Right hindlimb (tissue), 1 donor: ENCODE measurements around the gene CYB561D2.
"Not testable (repeated sequence)": the region's sequence is repeated elsewhere in the genome, so short reads cannot be mapped to it uniquely, and the experiment has no call there.

Experiments used
- DNase-seq: peaks from one replicate; pipeline ENCODE4 v3.0.0-alpha.2; 2018

Gene CYB561D2, protein sequence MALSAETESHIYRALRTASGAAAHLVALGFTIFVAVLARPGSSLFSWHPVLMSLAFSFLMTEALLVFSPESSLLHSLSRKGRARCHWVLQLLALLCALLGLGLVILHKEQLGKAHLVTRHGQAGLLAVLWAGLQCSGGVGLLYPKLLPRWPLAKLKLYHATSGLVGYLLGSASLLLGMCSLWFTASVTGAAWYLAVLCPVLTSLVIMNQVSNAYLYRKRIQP

DNA sequence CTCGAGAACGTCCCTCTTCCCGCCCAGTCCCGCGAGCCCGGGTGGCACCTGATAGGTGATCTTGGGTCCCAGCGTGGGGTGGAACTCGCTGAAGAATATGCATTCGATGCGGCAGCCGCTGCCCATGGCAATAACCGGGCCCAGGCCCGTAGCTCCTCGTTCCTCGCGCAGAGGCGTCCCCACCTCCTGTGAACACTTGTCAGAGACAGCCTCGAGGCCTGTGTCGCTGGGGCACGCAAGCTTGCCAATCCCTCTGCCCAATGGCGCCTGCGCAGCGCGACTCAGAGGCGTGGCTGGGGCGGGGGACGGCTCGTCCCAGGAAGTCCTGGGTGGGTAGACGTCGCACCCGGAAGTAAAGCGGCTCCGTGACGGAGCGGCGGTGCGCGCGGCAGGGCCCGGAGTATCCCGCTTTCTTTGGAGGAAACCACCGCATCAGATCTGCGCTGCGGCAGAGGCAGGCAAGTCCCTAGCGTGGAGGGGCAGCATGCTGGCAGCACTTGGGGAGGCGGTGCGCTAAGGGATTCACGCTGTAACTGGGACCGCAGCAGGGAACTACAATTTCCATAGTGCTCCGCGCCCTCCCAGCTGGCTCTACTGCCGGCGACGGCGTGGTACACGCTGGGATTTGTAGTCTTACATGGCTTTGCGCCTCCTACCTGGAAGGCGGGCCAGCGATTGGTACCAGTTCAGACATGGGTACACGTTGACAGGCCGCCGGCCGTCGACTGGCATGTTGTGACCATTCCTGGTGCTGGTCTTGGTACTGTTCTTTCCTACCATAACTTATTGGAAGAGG is at the start of gene CYB561D2, which contains the start of gene NPRL2:
CYB561D2 (plus strand) TSS at position 336 of the 796 bp plus-strand sequence. CDS start 572 bp downstream, outside the sequence.
NPRL2 (minus strand) TSS at position 249 of the 796 bp plus-strand sequence; CDS start at position 126, 123 bp downstream.
- peak; percentile 97 for DNase-seq

DNA sequence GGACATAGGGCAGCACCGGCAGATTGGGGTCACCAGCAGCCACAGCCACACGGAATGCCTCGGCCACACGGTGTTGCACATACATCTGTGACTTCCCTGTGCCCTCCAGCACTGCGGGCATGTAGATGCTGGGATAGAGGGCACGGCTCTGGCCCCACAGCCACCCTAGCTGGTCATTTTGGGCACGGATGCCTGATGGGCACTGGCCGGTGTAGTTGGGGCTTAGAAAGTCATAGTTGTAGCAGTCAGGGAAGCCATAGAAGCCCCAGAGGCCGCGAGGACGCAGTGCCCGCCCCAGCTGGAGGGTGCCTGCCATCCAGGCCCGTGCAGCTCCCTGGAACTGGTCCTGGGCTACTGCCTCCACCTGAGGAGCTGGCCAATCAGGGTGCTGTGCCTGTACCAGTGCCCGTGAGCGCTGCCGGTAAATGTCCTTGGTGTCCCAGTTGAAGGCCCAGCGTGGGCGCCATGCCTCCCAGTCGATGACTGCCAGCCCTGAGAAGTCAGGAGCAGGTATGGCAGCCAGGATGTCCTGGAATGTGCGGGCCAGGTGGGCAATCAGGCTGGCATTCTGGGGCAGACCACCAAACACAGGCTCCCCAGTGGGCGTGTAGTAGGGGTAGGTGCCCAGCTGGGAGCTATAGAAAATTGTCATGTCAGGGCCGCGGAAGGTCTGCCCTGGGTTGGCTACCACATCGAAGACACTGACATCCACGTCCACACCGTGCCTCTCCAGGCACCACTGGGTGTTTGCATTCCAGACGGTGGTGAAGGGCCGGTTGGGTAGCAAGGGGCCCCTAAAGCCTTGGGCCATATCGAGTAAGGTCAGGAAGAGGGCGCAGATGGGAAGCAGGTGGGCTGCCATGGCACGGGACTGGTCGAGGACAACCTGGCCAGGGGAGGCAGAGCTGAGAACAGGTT is 48.3 kb upstream of the CYB561D2 start:
- DNase-seq = no peak

DNA sequence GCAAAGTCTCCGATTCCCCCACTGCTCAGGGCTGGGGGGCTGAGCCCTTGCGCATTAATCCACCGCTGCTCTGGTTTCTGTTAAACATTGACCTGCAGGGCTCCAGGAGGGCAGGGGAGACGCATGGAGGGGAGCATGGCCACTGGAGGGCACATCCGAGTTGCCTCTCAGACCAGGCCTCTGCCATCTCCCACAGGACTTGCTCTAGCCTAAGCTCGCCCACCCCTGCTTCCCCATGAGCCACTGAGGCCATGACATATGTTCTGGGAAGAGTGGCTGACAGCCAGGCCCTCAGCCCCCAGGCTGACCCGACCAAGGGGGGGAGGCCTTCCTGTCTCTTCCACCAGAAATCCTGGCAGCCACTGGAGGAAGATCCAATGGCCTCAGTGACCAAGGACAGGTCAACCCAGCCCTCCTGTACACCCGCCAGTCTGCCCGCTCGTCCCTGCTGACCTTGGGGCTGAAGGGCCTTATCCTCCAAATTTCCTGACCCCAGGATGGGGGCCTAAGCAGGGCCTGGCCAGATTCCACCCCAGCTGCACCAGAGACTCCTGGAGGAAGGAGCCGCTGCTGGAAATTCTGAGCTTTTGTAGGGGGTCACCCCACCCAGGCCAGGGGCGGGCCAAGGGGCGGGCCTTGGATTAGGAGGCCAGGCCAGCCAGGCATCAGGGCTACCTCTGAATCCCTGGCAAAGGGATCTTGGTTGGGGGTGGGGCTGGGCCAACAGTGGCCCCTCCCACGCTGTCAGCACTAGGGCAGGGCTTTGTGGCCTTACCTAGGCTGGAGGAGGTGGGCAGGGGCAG is 47.4 kb upstream of the CYB561D2 start, which contains the start of gene HYAL1:
HYAL1 (minus strand) TSS at position 562 of the 803 bp plus-strand sequence. CDS start 618 bp downstream, outside the sequence.
- peak; percentile 66 for DNase-seq

DNA sequence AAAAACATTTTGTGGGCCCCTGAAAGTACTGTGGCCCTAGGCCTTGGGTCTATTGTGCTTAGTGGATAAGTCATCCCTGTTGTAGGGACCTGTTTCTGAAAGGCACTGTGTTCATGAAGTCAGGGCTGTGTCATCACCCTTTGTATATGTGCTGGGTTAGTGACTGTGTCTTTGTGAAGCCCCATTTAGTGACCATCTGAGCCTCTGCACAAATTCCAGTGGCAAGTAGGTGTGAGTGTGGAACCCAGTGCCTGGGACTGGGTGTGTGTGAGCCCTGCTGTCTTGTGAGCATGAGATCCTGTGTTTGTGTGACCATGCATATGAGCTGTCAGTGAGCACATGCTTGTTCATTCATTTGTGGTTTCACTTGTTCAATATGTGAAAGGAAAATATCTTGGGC is 46.1 kb upstream of the CYB561D2 start:
- no peak for DNase-seq

DNA sequence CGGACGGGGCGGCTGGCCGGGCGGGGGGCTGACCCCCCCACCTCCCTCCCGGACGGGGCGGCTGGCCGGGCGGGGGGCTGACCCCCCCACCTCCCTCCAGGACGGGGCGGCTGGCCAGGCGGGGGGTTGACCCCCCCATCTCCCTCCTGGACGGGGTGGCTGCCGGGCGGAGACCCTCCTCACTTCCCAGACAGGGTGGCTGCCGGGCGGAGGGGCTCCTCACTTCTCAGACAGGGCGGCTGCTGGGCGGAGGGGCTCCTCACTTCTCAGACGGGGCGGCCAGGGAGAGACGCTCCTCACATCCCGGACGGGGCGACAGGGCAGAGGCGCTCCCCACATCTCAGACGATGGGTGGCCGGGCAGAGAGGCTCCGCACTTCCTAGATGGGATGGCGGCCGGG is 38.6 kb upstream of the CYB561D2 start:
- DNase-seq = not testable (repeated sequence)

DNA sequence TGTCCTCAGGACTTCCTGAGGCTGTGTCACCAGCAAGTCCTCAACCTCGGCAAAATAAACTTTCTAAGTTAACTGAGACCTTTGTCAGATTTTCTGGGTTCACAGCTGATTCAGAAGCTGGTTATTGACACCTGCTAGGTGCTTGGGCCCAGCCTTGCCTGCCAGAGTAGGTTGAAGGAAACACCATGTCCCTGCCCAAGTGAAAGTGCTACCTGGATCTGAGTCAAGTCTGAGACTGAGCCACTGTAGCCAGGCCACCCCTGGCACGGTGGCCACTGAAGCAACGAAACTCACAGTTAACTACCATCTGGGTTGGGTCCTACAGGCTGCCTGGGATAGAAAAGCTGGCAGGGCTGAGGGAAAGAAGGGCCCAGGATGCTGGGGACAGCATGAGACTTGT is 36.3 kb upstream of the CYB561D2 start:
- no peak for DNase-seq

DNA sequence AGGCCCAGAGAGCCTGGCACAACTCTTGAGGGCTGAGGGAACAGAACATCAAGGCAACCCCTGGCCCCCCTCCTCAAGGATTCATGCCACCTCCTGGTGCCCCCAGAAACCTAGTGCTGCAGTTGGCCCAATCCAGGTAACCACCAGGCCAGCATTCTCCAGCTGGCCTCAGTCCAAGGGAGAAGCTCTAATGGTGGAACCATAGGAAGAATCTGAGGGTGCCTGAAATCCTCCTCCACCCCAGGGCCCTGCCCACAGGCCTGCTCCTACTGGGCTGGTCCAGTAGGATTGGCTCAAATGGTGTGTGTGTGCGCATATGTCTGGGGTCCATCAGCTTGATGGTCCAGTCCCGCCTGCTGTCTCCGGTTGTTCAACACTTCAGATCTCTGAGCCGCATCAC is 35.8 kb upstream of the CYB561D2 start:
- no peak for DNase-seq

DNA sequence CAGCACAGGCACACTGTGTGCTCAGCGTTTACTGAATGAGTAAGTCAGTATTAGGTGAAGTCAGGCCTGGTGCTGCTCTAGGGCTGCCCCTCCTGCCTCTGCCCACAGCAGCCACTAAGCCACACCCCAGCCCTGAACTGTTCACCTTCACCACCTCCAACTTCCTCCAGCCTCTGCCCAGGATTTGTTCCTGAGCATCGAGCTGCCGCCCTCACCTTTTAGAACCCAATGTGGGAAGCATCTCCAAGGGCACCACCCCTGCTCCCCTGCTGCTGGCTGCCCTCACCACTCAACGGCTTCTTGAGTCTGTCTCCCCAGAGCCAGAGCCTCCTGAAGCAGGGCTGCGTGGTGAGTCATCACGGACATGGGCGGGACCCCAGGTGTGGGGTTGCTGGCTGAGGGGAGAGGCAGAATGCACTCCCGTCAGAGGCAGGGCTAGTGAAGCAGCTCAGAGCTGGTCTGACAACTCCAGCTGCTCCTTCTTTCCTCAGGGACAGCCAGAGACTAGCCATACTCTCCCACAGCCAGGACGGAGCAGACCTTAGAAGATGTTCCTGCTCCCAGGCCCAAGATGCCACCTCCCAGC is 33.9 kb upstream of the CYB561D2 start:
- no peak for DNase-seq

DNA sequence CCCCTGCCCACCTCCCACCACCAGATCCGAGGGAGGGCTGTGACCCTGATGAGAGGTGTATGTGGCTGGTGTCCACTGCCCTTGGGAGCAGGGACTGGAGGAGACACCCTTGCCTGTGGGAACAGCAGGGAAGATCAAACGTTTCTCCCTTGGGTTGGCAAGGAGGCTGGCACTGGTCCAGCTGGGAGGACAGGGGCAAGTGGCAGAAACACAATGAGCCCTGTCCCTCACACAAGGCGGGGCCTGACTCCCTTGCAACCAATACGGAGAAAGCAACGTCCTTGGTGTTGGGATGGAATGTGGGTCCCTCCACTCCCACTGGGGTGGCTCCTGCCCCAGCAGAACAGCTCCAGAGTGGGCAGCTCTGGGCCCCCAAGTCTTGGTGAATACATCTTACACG is 33.4 kb upstream of the CYB561D2 start:
- DNase-seq = no peak

DNA sequence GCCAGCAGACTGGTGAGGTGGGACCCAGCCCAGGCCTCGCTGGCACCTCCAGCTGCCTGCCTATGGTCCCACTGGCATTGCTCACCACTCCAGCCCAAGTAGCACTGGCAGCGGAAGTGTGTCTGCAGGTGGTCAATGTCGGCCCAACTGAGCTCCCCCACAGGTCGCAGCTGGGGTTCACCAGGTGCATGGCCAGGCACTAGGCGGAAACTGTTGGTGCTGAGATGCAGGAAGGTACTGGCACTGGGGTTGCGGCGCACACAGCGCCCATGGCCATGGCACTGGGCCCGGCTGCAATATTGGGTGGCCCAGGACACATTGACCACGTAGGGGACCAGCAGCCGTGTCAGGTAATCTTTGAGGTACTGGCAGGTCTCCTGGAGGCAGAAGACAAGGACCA is 32.5 kb upstream of the CYB561D2 start:
- DNase-seq = no peak

DNA sequence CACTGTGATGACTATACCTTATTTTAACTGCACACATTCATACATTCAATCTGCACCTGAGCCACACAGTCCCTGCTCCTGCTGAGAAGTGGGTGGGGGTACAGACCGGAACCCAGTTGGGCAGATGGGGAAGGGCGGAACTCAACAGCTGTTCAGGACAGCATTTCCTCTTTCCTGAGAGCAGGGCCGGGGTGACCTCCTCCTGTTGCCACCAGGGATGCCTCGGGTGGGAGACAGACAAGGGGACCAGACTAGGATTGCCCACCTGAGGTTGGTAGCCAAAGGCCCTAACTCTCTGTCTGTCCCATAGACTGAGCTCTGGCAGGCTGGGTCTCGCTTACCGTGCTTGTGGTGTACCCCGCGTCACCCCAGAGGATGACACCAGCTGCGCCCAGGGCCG is 32.0 kb upstream of the CYB561D2 start:
- DNase-seq = no peak

DNA sequence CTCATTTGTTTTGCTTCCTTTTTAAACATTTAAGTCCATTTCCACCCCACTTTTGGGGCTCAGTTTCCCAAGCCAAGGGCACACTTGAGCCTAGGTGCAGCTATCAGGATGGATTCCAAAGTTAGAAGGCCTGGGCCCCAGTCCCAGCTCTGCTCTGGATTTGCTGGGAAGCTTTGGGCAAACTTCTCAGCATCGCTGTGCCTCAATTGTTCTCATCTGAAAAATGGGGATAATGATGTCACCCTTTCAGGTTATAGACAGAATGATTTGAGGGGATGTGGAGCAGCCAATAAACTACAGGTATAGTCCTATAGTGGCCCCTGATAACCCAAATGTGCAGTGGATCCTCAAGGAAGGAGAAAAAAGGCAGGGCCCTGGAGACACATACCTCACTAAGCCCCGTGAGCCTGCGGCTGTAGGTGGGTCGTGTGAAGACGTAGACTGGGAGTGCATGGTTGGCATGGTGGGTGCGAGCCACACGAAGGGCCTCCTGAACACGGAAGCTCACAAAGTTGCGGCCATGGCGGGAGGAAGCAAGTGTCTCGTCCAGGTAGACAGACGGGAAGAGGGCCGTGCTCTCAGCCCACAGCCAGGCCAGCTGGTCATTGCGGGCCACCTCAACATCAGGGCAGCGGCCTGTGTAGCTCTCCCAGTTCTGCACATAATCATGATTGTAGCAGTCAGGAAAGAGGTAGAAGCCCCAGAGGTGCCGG is 31.3 kb upstream of the CYB561D2 start:
- no peak for DNase-seq

DNA sequence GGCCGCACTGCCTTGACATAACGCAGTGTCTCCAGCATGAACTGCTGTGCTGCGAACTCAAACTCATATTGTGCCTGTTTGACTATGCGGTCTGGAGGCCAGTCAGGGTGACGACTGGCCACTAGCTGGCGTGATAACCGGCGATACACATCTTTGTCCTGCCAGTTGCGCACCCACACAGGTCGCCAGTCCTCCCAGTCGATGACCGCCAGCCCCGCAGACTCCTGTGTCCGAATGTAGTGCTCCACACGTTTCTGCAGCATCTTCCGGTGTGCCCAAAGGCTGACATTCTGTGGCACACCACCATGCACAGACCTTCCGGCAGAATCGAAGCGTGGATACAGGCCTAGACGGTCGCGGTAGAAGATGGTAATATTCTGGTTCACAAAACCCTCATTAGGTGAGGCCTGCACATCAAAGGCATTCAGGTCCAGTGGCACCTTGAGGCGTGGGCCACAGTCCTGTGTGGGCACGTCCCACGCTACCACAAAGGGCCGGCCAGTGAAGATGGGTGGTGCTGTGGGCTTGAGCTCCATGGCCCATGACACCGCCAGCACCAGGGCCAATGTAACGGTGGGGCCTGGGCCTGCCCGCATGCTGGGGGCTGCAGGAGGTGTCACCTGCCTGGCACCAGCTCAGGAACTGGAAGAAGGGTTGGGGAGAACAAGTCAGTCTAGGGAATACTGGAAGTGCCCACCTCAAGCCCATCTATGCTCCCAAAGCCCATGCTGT is 30.6 kb upstream of the CYB561D2 start:
- DNase-seq = no peak

DNA sequence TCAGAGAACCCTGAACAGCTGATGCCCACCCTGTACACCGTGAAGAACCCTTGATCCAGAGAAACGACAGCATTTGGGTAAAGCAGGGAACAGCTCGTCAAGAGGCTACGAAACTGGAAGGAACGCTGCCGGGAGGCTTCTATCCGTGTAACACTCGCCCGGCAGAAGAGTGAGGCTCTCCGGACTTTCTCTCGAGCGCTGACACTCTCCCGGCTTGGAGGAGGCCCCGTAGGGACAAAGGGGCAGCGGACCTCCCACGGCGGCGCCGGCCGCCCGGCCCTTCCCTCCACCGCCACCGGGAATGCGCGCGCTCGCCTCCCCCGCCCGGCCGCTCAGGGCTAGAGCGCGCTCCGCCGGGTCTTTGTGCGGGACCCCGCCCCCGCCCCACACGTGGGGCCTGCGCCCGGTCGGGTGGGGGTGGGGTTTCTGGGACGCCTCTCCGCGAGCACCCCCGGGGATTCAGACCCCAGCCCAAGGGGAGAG is 29.8 kb upstream of the CYB561D2 start:
- DNase-seq = peak; percentile 89

DNA sequence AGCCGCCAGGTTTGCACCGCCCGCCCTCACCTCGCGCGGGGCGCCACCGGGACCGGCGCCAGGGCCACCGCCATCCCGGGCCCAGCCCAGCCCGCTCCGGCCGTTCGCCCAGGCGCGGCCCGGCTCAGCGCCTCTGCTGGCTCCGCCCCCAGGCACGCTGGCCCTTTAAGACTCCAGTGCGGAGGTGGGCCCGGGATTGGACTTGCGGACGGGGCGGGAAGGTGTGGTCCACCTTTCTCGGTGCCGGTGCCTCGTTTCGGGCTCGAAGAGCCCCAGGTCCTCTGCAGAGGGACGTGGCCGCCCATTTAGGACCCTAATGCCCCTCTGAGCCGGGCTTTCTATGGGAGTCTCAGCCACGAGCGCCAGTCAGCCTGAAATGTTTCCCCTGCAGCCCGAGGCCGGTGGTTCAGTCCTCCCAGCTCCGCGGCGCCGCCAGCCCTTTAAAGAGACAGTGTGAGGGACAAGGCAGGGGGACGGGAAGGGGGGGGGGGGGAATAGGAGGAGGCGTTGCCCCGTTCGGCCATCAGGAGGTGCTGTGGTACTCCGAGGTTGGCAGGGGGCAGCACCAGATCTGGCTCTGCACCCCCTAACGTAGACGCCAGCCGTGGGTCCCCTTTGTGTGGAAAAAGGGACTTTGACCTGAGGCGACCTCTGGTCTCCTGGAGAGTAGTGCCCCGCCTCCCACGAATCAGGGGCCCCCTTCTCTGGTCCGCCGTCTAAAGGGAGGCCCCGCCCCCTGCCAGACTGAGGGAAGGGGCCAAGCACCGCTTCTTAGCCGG is 29.1 kb upstream of the CYB561D2 start:
- DNase-seq = peak; percentile 94

DNA sequence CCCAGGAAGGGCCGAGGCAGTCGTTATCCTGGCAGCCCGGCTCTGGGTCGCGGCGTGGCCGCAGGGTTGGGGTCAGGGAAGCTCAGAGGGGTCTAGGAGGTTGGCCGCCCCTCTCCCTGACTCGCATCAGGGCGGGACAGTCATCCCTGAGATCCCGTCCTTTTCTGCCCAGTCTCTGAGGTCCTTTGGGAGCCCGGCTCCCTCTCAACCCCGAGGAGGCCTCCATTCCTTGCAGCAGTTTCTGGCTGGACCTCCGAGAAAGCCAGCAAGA is 28.6 kb upstream of the CYB561D2 start:
- no peak for DNase-seq

DNA sequence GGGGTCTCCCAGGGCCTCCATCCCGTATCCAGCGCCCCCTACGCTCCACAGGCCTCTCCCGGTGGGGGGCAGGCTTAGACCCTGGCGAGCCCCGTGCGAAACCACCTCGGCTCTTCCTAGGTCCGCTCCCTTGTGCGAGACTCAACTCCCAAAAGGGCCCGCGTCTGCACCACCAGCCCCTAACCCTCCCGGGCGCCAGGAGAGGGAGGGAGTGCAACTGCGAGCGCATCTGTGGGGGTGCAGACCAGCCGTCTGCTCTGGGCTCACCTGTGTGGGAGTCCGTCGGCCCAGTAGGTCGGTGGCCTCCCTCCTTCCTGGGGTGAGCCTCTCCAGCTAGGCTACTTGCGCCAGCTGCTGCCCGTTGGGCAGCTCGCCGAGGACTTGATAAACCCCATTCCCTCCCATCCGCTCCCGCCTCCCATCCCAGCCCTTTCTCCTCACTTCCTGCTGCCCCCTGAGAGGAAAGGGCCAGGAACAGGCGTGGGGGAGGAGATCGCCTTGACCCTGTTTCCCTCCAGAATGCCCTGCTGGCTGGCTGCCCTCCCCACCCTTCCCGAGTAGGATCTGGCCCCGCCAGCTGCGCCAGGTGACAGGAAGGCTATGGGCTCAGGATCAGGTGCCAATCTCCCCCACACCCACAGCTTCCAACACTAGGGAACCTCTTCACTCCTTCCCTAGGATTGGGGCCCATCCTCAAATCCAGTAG is 28.1 kb upstream of the CYB561D2 start, which contains the start of gene HYAL2:
HYAL2 (minus strand) TSS at position 360 of the 706 bp plus-strand sequence. CDS start 2,256 bp downstream, outside the sequence.
- DNase-seq = peak; percentile 58

DNA sequence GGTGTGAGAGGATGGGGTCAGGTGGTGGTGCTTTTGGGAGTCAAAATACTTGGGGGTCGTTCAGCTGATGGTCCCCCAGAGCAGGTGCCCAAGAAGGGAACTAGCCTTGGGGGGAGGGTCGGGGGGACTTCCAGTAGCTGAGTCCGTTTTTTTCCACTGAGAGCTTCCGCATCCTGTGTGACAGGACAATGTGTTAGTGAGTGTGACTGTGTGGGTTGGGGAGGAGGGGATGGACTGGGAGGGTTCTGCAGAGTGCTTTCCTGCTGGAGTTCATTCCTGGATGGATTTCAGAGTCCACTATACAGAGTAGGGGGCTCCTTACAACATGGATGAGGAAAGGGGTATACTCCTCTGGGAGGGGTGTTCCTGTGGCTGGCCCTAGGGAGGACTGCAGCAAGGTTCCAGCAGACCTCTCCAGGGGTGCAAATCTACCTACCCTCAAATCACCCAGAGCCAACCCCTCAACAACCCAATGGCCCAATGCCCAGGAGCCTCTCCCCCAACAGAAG is 27.5 kb upstream of the CYB561D2 start:
- DNase-seq = peak; percentile 51
